Tibial nerve (tissue), 4 donors: Measurements from ENCODE around the gene ABCA4. TPM values are rescaled to one million over a fixed set of nuclear protein-coding genes. Genes with fewer than 3 reads are reported as not detected.

ENCODE experiments used
- DNase-seq, 2 donors: peaks; one replicate each; pipeline ENCODE4 v3.0.0-alpha.2; 2019; ENCODE audit warnings: low spot score in 2 of 2
- H3K27ac ChIP-seq, 4 donors: fragments of 200-600 bp; sonication (generic) in 3 of 4; one replicate each; pipeline ENCODE4 v1.5.1; 2017 to 2019; ENCODE audit warnings: mild to moderate bottlenecking in 1 of 4
- H3K27me3 ChIP-seq, 2 donors: fragments of 200-600 bp; sonication (generic) in 1 of 2; one replicate each; pipeline versions ENCODE4 v1.5.1 to v1.6.0; 2017 to 2019
- H3K36me3 ChIP-seq, 3 donors: fragments of 200-600 bp; sonication (generic); one replicate each; pipeline ENCODE4 v1.5.1; 2018 to 2019
- H3K4me1 ChIP-seq, 4 donors: fragments of 200-600 bp; sonication (generic) in 3 of 4; one replicate each; pipeline ENCODE4 v1.5.1; 2017 to 2019
- H3K4me3 ChIP-seq, 4 donors: fragments of 200-600 bp; sonication (generic) in 3 of 4; one replicate each; pipeline ENCODE4 v1.5.1; 2017 to 2019; ENCODE audit warnings: mild to moderate bottlenecking in 1 of 4, moderate library complexity in 1 of 4
- H3K9me3 ChIP-seq, 4 donors: fragments of 200-600 bp; sonication (generic) in 3 of 4; one replicate each; pipeline ENCODE4 v1.5.1; 2017 to 2019
- CTCF ChIP-seq, 5 experiments: fragments of 200-600 bp in 3 of 5; fragments of 450-650 bp in 2 of 5; sonication (generic) in 3 of 5; IDR thresholded peaks; one replicate each; pipeline ENCODE4 v1.5.1; 2016 to 2019; ENCODE audit warnings: antibody characterized with exemption in 5 of 5, mild to moderate bottlenecking in 3 of 5, moderate library complexity in 2 of 5
- EP300 ChIP-seq, 2 donors: sonication (generic); formaldehyde crosslinking; IDR thresholded peaks; one replicate each; pipeline ENCODE4 v1.6.1; 2017; ENCODE audit warnings: antibody characterized with exemption in 2 of 2, mild to moderate bottlenecking in 1 of 2
- POLR2A ChIP-seq, 2 donors: fragments of 450-650 bp; IDR thresholded peaks; one replicate each; pipeline ENCODE4 v1.6.1; 2017; ENCODE audit warnings: antibody characterized with exemption in 2 of 2, mild to moderate bottlenecking in 2 of 2, moderate library complexity in 2 of 2
- WGBS, 2 donors: methylation state at CpG; one replicate each; pipeline ENCODE4 v1.1.5; 2018; 5-methylcytosine and 5-hydroxymethylcytosine counted together
- total RNA-seq, 4 donors: library from RNA; depleted of rRNA; stranded (reverse); fragments of >200 nt; gene quantifications; one replicate each; pipeline ENCODE4 v1.1.0, GENCODE V29; 2016

The ABCA4 gene
- total RNA-seq, 4 donors from 2014 or later = 0.20 to 0.21 TPM; not detected in 2

DNA sequence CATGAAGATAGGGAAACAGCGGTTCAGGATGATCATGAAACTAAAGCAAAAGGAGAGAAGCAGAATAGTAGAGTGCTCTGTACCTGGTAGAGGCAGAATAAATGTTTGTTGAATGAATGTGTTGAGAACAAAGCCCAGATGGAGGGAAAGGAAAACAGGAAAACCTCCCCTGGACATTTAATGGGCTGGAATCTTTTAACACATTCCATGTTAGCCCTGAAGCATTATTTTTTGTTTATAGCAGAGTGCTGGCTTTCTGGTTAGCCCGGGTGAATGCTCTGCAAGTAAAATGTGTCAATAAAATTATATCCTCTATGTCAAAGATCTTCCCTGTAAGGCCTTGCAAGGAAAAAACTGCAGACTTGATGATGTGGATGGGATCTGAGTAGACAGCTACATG, 60.2 kb downstream of the ABCA4 start:
- no peaks in the 10 kb centered on the region for H3K36me3 ChIP-seq
- H3K27ac ChIP-seq = peak overlapping the region in 1 of 4 donors; percentile 5
- DNase-seq = no peak
- no peak overlapping the region for H3K4me3 ChIP-seq
- H3K27me3 ChIP-seq = no peaks in the 10 kb centered on the region
- WGBS, 2 donors = 57 to 65% methylated on average over 2 of the region's 2 CpGs
- no peak for TF ChIP-seq POLR2A (IDR thresholded peaks at IDR 0.05)
- no peak for TF ChIP-seq EP300 (IDR thresholded peaks at IDR 0.05)
- TF ChIP-seq CTCF (IDR thresholded peaks at IDR 0.05) = no peak
- H3K9me3 ChIP-seq = no peaks in the 10 kb centered on the region
- peaks cover 0 to 34% (median 8%) of the 10 kb centered on the region in 4 donors for H3K4me1 ChIP-seq

DNA sequence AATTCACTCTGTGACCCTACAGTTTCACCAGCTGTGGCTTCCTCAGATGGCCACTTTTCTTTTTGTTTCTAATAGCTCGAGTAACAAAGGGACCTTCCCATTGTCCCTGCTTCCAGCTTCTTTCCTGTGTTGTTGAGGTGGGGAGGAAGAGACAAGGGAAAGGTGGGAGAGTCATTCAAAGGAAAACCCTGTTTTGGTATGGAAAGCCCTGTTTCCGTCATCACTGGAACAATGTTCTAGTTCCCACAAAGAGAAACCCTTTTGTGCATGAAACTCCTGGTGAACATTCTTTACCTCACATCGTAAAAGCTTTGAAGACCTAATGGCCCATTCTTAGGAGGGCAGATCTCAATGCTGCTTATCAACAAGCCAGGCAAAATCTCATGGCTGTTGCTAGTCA, 62.2 kb downstream of the ABCA4 start:
- no peak for DNase-seq
- no peak overlapping the region for H3K4me3 ChIP-seq
- 67 to 72% methylated on average over 3 of the region's 3 CpGs for WGBS, 2 donors
- TF ChIP-seq EP300 (IDR thresholded peaks at IDR 0.05) = no peak
- TF ChIP-seq POLR2A (IDR thresholded peaks at IDR 0.05) = no peak
- TF ChIP-seq CTCF (IDR thresholded peaks at IDR 0.05) = no peak
- H3K9me3 ChIP-seq = no peaks in the 10 kb centered on the region
- H3K36me3 ChIP-seq = no peaks in the 10 kb centered on the region
- H3K4me1 ChIP-seq = peaks cover 0 to 28% (median 6%) of the 10 kb centered on the region in 4 donors
- no peaks in the 10 kb centered on the region for H3K27me3 ChIP-seq
- H3K27ac ChIP-seq = no peak overlapping the region

DNA sequence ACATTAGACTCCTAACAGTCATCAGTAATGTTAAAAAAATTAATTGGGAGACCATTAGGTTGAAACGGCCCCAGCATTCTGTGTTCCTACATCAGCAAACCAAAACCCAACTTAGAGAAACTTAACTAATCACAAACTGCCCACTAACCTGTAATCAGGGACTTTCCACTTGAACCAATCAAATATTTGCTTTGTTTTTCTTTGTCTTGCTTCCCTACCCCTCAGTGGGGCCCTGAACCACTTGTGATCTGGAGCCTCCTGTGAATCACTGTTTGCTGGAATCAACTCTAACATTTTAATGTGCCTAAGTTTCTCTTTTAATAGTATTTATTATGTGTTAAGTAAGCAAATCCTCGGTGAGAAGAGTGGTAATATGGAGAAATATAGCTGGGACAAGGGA, 64.0 kb downstream of the ABCA4 start:
- no peak overlapping the region for H3K4me3 ChIP-seq
- H3K4me1 ChIP-seq = peaks cover 0 to 17% (median 3%) of the 10 kb centered on the region in 4 donors
- no peak for TF ChIP-seq CTCF (IDR thresholded peaks at IDR 0.05)
- no peak for TF ChIP-seq POLR2A (IDR thresholded peaks at IDR 0.05)
- no peak for TF ChIP-seq EP300 (IDR thresholded peaks at IDR 0.05)
- DNase-seq = no peak
- H3K27me3 ChIP-seq = no peaks in the 10 kb centered on the region
- H3K27ac ChIP-seq = no peak overlapping the region
- 77 to 83% methylated on average over 2 of the region's 2 CpGs for WGBS, 2 donors
- no peaks in the 10 kb centered on the region for H3K9me3 ChIP-seq
- H3K36me3 ChIP-seq = no peaks in the 10 kb centered on the region

DNA sequence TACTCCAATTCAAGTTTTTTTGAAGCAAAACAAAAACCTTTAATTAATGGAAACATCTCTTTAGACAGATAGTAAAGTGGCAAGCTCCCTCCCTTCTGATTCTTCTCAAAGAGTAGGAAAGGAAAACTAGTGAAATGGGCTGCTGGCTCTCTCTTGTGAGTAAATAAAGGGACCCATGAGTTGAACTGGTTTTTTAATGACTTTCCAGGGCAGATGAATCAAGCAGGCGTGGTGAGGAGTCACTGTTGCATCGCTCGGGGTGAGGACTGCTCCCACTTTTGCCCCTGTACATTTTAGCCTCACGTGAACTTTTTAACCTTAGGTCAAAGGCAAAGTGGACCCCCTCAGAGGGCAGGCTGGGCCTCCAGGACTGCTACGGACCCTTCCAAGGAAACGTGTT, 64.8 kb downstream of the ABCA4 start:
- Histone ChIP-seq H3K4me3 (no peak overlapping the region), H3K27ac (no peak overlapping the region), H3K4me1 (peaks cover 0 to 9% (median 0%) of the 10 kb centered on the region in 4 donors), H3K9me3 (no peaks in the 10 kb centered on the region), H3K27me3 (no peaks in the 10 kb centered on the region), H3K36me3 (no peaks in the 10 kb centered on the region)
- 86 to 87% methylated on average over 6 of the region's 6 CpGs for WGBS, 2 donors
- DNase-seq = no peak
- TF ChIP-seq CTCF (IDR thresholded peaks at IDR 0.05) = no peak
- no peak for TF ChIP-seq POLR2A (IDR thresholded peaks at IDR 0.05)
- TF ChIP-seq EP300 (IDR thresholded peaks at IDR 0.05) = no peak

- no peak for DNase-seq
- Histone ChIP-seq H3K27me3 (no peaks in the 10 kb centered on the region), H3K36me3 (no peaks in the 10 kb centered on the region), H3K4me3 (no peak overlapping the region), H3K27ac (no peak overlapping the region), H3K9me3 (no peaks in the 10 kb centered on the region), H3K4me1 (peaks cover 0 to 5% (median 0%) of the 10 kb centered on the region in 4 donors)
- WGBS, 2 donors = 64 to 71% methylated on average over 5 of the region's 5 CpGs
- TF ChIP-seq CTCF (IDR thresholded peaks at IDR 0.05) (no peak), EP300 (IDR thresholded peaks at IDR 0.05) (no peak), POLR2A (IDR thresholded peaks at IDR 0.05) (no peak)
Observed at GRCh38 chr1:94055459-94056122, 65.4 kb downstream of the ABCA4 start.
